Measurements from ENCODE around the gene AK2.
"Not testable (repeated sequence)": the region's sequence is repeated elsewhere in the genome, so short reads cannot be mapped to it uniquely, and the experiment has no call there.

AK2 gene

DNA sequence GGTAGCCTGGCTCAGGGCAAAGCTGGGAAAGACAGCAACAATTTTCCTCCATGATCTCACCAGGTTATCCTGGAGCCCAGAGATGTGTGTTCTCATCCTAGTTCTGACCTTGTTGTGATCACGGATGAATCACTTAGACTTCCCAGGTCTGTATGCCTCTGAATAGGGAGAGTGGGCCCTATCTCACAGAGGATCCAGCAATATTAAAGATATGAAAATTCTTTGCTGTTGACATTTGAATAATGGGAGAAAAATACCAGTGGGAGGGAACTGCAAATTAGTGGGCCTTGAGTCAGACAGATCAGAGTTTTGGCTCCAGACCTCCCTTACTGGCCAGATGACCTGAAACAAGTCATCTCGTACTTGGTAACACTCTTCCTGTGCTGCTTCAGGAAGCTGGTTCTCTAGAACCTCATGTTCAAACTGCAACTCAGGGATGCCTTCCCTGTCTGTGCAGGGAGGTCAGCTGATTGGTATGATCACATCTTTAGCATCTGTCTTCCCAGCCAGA lies 39.2 kb downstream of the AK2 start:
- no peak for DNase-seq

DNA sequence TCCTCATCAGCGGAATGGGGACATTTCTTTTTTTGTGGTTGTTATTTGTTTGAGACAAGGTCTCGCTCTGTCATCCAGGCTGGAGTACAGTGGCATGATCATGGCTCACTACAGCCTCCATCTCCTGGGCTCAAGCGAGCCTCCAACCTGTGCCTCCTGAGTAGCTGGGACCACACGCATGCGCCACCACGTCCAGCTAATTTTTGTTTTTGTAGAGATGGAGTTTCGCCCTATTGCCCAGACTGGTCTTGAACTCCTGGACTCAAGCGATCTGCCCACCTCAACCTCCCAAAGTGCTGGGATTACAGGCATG lies 43.4 kb downstream of the AK2 start:
- DNase-seq: not testable (repeated sequence)

DNA sequence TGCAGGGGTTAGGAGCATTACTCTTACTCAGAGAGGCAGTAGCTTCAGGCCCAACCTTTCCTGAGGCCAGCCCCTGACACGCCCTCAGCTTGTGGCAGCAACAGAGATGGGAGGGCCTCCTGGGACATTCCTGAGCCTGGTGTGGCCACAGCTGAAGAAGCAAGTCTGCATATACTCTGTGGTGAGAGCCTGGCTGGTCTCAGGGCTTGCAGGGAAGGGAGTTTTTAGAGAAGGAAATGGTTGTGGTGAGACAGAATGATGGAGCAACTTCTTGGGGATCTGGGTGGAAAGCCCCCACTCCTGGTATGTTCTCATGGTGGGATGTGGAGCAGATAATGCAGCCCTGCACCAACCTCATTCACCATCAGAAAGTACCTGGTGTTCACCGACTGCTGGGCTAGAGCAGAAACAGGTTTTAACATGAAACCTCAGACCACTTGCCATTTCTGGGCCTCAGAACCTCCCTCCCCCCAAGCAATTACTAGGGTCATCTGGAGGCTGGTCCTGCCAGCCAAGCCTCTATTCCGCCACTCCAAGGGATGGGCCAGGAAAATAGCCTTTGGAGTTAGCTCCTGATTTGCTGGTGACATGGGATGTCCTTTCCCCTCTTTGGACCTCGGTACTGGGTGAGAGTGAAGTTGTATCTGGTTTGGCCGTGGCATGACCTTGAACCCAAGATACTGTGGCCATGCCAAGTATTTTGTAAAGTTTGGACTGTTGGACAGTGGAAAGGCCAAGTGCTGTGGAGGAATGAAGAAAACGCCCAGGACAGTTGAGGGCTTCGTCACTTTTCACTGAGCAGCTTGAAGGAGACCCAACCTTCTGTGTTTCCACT lies 44.0 kb downstream of the AK2 start:
- no peak for DNase-seq

DNA sequence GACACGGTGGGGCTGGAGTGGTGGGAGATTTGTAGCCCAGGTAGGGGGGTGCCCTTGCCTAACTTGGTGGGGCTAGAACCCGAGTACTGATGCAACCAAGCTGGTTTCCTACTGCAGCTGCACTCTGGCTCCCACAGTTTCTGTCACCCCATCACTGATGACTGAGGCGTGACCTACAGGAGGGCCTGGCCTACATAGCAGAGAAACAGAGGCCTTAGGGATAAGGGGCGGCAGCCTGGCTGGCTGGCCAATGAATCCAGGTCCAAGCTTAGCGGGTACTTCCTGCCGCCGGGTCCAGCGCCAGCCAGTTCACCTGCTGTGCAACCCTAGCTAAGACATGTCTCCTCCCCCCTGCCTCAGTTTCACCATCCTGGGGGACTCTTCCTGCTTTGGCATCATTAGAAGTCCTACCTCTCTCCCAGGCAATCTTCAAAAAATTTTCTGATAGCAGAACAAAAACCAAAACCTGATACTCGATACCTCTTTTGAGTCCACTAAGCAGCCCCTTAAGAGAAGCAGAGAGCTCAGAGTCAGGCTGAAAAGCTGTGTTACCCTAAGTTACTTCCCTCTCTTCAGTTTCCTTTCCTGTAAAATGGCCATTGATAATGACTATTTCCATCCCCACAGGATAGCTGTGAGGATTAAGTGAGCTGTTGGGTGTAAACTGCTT lies 44.7 kb downstream of the AK2 start:
- no peak for DNase-seq

DNA sequence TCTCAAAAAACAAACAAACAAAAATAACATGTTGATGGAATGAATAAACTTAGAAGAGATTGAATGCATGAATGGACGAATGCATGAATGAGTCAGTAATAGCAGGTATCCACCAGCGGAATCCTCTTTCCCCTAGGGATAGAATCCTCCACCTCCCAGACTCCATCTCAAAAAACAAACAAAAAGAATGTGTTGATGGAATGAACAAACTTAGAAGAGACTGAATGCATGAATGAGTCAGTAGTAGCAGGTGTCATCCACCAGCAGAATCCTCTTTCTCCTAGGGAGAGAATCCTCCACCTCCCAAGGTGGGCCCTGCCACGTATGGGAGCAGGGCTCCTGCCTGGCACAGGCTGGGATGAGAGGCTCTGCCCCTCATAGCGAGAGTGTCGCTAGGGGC lies 45.3 kb downstream of the AK2 start:
- no peak for DNase-seq

DNA sequence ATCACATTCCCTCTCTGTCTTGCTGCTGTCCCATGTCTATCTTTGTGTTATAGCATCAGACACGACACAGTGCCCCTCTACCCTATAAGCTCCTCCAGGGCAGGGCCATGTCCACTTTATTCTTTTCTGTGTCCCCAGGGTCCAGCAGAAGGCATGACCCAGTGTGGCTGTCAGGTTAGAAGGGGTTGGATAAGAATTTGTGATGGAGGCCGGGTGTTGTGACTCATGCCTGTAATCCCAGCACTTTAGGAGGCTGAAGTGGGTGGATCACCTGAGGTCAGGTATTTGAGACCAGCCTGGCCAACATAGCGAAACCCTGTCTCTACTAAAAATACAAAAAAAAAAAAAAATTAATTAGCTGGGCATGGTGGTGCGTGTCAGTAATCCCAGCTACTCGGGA lies 45.8 kb downstream of the AK2 start:
- no peak for DNase-seq

DNA sequence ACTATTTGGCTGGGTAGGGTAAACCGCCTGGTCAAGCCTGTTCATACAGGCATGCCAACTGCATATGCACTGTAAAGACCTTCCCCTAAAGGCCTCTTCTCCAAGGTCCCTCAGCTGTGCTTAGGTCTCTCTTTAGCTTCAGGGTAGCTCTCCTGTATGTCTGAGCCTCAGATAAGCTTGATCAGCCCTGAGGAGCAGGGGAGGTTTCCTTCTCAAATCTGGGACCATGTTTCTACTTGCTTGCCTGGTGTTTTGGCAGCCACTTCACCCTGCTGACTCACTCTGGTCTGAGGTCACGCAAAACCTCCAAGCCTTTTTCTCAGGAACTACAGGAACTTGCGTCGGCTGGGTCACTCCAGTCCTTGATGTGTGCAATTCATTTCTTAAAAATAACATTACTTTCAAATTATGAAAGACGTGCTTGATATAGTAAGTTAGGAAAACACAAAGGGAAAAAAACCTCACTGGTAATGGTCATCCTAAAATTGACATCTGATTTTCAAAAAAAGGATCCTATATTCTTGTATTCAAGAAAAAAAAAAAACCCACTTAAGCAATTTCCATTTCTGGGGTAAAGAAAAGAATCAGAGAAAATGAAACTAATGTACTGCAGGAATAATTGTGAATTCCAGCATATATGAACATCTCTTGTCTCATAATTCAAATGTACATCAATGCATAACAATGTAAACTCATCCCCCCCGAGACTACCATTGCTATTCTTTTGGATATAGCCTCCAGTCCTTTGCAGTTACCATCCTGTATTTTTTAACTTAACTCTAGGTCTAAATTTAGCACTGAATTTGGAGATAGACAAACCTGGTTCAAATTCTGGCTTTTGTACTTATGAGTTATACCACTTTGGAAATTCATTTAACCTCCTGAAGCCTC lies 47.3 kb downstream of the AK2 start:
- DNase-seq: no peak

DNA sequence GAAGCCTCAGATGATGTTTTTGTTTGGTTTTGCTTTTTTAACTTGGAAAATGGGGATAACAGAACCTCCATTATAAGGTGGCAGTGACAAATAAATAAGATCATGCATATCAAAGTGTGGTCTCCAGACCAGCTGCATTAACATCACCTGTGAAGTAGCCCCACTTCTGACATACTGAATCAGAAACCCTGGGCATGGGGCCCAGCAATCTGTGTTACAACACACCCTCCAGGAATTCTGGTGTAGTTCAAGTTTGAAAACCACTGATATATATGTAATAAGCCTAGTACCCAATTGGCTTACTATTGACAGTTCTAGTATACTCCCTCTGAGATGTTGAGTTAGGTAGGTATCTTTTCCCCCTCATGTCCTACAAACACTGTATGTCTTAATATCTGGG lies 48.0 kb downstream of the AK2 start:
- DNase-seq: no peak

DNA sequence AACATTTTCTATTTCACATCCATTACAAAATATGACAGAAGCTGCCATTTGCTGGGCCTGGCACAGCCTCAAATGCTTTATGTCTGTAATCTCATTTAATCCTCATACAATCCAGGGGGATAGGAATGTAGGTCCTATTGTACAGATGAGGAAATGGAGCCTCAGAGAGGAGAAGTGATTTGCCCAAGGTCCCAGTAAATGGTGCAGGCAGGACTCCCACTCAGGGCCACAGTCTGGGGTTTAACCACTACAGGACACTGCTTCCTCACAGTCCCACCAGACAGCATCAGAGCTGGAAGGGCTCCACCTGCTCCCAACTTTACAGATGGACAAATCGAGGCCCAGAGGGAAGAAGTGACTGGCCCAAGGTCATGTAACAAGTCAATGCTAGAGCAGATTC lies 51.5 kb downstream of the AK2 start:
- no peak for DNase-seq

DNA sequence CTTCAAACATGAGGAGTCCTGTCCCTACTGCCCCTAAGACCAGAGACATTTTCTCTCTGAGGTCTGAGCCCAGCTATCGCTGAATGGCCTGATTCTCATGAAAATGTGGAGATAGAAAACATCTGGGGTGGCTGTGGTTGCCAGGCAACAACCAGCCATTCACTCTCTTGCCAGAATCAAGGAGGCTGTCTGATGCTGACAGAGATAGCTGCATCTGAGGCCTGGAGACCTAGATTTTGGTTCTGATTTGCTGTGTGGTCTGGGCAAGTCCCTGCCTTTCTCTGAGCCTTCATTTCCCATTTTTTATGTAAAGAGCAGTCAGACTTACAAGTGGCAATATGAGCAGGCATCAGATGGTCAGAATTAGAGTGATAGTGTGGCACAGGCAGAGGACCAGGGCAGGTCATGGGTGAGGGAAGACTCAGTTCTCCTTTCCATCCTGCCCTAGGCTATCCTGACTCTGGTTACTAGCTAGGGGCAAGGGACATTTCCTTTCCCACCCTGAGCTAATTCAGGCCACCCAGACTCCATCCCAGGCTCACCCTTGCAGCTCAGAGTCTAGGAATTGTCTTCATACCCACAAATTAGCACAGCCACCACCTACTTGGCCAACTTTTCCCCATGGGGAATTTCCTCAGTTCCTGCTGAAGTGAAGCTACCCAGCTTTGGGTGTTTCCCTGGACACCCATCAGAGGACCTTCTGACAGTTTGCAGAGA lies 52.1 kb downstream of the AK2 start:
- DNase-seq: no peak

DNA sequence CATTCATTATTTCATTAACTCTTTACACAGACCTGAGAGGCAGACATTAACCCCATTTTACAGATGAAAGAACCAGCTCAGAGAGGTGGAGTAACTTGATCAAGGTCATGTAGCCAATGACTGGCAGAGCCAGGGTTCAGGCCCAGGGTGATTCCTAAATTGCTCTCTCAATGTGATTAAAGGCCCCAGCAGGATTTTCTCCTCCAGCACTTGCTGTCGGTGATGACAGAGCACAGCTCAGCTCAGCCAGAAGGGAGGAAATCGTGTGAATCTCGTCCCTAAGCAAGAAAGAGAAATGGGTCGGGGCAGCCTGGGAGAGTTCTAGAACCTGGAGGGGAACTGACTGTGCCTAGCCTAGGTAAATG lies 52.6 kb downstream of the AK2 start:
- no peak for DNase-seq

DNA sequence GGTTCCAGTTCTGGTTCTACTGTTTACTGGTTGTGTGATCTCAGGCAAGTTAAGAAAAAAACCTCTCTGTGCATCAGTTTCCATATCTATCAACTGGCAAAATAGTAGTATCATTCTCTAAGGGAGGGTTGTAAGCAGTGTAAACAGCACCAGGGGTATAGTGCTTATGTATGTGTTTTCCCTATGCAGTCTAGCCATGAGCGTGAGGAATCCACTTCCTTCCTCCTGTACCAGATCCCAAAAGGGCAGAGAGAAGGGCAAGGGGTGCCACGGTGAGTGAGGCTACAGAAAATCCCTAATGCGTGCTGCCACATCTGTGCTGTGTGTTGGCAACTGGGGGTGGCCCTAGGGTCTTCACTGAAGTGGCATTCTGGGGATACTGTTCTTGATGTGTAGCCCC lies 53.7 kb downstream of the AK2 start:
- no peak for DNase-seq

DNA sequence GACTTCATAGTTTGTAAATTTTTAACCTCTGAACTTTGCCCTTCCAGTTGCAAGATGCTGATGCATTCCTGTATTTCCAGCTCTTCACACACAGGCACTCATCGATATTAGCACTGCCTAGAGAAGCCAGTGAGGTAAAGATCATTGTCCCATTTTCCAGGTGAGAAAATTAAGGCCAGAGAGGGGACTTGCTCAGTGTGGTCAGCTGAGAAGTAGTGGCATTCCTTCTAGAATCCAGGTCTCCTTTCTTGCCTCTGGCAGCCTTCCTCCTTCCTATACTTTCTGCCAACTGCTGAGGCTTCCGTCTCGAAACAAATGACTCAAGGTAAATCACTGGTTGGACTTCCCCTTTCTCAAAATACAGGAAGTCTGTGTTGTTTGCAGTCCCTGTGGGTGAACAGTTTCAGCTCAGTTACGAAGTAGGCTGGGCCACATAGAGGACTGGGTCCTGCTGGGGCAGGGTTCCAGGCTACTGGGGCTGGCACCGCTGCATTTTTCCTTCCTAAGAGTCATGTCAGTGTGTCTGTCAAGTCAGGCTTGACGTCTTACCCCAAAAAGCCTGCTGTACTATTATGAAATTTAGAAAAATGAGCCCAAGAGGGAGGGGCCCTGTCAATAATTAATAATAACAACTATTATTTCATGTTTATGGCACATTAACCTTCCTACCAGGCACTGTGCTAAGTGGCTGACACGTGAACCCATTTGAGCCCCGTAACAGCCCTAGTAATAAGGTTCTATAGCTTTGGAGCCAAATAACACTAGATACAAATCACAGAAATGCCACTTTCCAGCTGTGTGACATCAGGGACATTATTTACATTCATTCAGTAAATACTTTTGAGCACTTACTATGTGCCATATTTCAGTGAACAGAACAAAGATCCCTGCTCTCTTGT lies 55.4 kb downstream of the AK2 start:
- DNase-seq: no peak

DNA sequence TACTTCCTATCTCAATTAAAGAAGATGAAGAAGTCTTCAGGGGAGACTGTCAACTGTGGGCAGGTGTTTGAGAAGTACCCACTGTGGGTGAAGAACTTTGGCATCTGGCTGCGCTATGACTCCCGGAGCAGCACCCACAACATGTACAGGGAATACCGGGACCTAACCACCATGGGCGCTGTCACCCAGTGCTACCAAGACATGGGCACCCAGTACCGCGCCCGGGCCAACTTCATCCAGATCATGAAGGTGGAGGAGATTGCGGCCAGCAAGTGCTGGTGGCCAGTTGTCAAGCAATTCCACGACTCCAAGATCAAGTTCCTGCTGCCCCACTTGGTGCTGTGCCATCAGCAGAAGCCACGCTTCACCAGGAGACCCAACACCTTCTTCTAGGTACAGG lies 56.6 kb downstream of the AK2 start:
- no peak for DNase-seq

DNA sequence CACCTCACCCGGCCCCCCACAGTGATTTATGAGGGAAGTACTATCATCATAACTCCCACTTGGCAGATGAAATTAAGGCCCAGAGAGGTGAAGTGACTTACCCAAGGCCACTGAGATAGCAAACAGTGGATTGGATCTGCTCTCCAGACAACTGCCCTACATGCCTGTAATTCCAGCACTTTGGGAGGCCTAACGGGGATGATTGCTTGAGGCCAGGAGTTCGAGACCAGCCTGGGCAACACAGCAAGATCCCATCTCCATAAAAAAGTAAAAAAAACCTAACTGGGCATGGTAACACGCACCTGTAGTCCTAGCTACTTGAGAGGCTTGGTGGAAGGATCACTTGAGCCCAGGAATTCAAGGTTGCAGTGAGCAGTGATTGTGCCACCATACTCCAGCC lies 57.8 kb downstream of the AK2 start:
- DNase-seq: no peak

DNA sequence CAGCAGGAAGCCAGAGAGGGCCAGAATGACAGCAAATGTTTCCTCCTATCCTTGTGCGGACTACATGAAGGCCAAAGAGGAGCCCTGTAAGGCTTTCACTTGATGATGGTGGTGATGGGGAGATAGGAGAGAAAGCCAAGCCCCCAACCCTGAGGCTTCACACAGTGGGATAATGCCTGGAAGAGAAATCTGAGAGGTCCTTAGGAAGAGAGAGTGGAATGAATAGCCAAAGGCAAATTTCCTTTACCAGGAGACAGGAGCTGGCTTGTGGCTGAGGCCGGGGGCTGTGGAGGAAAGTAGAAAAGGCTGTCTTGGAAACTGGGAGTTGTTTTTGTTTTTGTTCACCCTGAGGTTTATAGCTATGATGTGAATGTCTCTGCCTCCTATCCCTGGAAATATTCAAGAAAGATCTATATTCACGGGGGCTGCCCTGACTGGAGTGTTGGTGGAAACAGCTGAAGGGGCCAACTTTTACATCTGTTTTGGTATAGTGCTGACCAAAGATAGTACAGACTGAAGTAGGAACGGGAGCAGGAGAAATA lies 59.1 kb downstream of the AK2 start:
- DNase-seq: no peak

DNA sequence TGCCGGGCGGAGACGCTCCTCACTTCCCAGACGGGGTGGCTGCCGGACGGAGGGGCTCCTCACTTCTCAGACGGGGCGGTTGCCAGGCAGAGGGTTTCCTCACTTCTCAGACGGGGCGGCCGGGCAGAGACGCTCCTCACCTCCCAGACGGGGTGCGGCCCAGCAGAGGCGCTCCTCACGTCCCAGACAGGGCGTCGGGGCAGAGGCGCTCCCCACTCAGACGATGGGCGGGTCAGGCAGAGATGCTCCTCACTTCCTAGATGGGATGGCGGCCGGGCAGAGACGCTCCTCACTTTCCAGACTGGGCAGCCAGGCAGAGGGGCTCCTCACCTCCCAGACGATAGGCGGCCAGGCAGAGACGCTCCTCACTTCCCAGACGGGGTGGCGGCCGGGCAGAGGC lies 61.6 kb downstream of the AK2 start:
- not testable (repeated sequence) for DNase-seq

DNA sequence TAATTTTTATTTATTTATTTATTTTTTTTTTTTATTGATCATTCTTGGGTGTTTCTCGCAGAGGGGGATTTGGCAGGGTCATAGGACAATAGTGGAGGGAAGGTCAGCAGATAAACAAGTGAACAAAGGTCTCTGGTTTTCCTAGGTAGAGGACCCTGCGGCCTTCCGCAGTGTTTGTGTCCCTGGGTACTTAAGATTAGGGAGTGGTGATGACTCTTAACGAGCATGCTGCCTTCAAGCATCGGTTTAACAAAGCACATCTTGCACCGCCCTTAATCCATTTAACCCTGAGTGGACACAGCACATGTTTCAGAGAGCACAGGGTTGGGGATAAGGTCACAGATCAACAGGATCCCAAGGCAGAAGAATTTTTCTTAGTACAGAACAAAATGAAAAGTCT lies 63.2 kb downstream of the AK2 start:
- not testable (repeated sequence) for DNase-seq

DNA sequence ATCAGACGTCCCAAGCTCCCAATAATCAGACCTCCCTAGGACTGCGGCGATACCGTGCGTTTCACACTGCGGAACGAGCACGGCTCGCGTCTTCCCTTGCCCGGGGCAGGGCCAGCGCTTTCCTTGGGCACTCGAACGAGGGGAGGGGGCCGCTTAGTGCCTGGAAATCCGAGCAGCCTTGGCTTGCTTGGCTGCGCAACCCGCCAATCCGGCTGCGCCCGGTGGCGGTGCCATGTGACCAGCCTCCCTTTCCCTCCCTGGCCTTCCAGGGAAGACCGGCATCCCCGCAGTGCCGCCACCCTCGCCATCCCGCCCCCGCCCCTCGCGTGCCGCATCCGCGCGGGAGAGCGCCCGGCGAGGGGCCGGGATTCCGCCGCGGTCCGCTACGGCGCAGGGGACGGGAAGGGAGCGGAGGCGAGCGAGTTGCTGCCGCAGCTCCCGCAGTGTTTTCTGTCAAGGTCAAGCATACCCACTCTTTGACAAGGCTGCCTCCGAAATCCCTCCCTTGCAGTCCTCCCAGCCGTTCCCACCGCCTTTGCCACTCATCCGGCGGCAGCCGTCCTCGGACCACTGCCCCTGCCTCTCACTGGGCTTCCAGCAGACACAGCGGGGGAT lies 63.8 kb downstream of the AK2 start:
- DNase-seq: peak; percentile 38

DNA sequence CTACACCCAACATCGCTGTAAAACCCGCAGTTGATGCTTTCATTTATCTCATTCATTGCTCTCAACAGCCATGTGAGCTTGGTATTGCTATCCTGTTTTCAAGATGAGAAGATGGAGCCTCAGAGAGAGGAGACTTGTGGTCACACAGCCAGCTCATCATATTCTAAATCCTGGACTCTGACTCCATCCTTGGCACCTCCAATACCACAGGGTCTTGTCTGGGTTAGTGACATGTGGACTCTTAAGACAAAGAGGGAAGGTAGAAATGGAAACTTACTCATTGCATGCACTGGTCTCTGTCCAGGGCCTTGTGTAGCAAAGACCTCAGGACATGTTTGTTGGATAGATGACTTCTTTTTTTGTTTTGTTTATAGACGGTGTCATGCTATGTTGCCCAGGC lies 65.1 kb downstream of the AK2 start:
- no peak for DNase-seq

DNA sequence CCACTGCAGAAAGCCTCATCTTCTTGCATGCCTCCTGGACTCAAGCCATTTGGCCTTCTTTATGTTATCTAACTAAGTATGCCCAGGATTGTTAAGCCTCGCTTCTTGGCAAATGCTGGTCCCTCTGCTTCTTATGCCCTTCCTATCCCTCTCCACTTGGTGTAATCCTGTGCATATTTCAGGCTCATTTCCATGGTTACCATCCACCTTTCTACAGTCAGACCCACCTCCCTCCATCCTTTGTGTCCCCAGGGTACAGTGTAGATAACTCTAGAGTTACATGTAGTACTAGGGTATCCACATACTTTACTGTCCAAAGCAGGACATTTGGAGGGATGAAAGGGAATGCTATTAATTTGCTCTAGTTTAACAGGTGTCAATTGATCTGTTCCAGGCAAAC lies 65.5 kb downstream of the AK2 start:
- DNase-seq: no peak
